Gastroesophageal sphincter (tissue), 4 donors: ENCODE data around the gene MEOX2. TPM values are rescaled to one million over a fixed set of nuclear protein-coding genes. Genes with fewer than 3 reads are reported as not detected.

Experiments used
- ATAC-seq: fragments of 150-250 bp; one replicate; pipeline ENCODE4 v1.9.1; 2016; ENCODE audit warnings: mild to moderate bottlenecking, moderate library complexity
- H3K27ac ChIP-seq, 4 donors: fragments of 200-600 bp; sonication (generic) in 3 of 4; 1 replicate in 3 of 4; 2 replicates in 1 of 4; pipeline ENCODE4 v1.5.1; 2016 to 2019
- H3K27me3 ChIP-seq: fragments of 200-600 bp; sonication (generic); one replicate; pipeline ENCODE4 v1.5.1; 2019
- H3K36me3 ChIP-seq, 2 donors: fragments of 200-600 bp; sonication (generic); one replicate each; pipeline ENCODE4 v1.5.1; 2019; ENCODE audit warnings: control low read depth in 1 of 2
- H3K4me1 ChIP-seq, 3 donors: fragments of 200-600 bp; sonication (generic); 1 replicate in 2 of 3; 2 replicates in 1 of 3; pipeline ENCODE4 v1.5.1; 2016 to 2019; ENCODE audit warnings: control low read depth in 2 of 3
- H3K4me3 ChIP-seq, 2 donors: fragments of 200-600 bp; sonication (generic); one replicate each; pipeline ENCODE4 v1.5.1; 2019; ENCODE audit warnings: mild to moderate bottlenecking in 1 of 2, moderate library complexity in 1 of 2
- H3K9me3 ChIP-seq, 3 donors: fragments of 200-600 bp; sonication (generic); one replicate each; pipeline ENCODE4 v1.5.1; 2017 to 2019; ENCODE audit warnings: control low read depth in 2 of 3
- CTCF ChIP-seq, 4 experiments: fragments of 200-600 bp in 2 of 4; fragments of 450-650 bp in 2 of 4; sonication (generic) in 1 of 4; IDR thresholded peaks; one replicate each; pipeline ENCODE4 v1.5.1; 2017 to 2019; ENCODE audit warnings: antibody characterized with exemption in 4 of 4, mild to moderate bottlenecking in 2 of 4, moderate library complexity in 2 of 4
- EP300 ChIP-seq: sonication (generic); formaldehyde crosslinking; IDR thresholded peaks from one replicate; pipeline ENCODE4 v1.6.1; 2017; ENCODE audit warnings: antibody characterized with exemption, mild to moderate bottlenecking
- POLR2A ChIP-seq, 2 donors: fragments of 450-650 bp; IDR thresholded peaks; one replicate each; pipeline ENCODE4 v1.6.1; 2017; ENCODE audit warnings: antibody characterized with exemption in 2 of 2, mild to moderate bottlenecking in 2 of 2, moderate library complexity in 1 of 2
- POLR2AphosphoS5 ChIP-seq: sonication (generic); formaldehyde crosslinking; IDR thresholded peaks from one replicate; pipeline ENCODE4 v1.6.1; 2017; ENCODE audit warnings: antibody characterized with exemption
- WGBS, 2 donors: methylation state at CpG; one replicate each; pipeline ENCODE4 v1.1.5; 2018; ENCODE audit warnings: low coverage in 1 of 2; 5-methylcytosine and 5-hydroxymethylcytosine counted together
- total RNA-seq, 4 donors: library from RNA; depleted of rRNA; stranded (reverse); fragments of >200 nt; gene quantifications; one replicate each; pipeline ENCODE4 v1.1.0, GENCODE V29; 2016

The MEOX2 gene
- total RNA-seq, 4 donors from 2014 or later, result 4.5 to 28.7 (median 12.5) TPM

DNA sequence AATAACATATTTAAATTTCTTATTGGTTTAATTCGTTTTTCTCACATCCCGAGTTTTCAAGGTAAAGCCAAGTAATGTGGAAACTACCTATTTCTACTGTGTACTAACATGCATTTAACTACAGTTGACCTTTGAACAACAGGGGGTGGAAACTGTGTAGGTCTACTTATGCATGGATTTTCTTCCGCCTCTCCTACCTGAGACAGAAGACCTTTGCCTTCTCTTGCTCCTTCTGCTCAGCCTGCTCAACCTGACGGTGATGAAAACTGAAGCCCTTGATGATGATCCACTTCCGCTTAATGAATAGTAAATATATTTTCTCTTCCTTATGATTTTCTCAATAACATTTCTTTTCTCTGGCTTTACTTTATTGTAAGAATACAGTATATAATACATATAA, 18.5 kb downstream of the MEOX2 start:
- Histone ChIP-seq H3K4me3 (no peak overlapping the region), H3K27me3 (no peaks in the 10 kb centered on the region), H3K9me3 (no peaks in the 10 kb centered on the region), H3K27ac (no peak overlapping the region), H3K36me3 (no peaks in the 10 kb centered on the region), H3K4me1 (peaks cover 0 to 6% (median 0%) of the 10 kb centered on the region in 3 donors)
- TF ChIP-seq POLR2A (IDR thresholded peaks at IDR 0.05) (no peak), POLR2AphosphoS5 (no peak), EP300 (no peak), CTCF (IDR thresholded peaks at IDR 0.05) (no peak)
- WGBS, 2 donors, result 93 to 95% methylated on average over 5 of the region's 5 CpGs
- ATAC-seq, result no peak

GRCh38 chr7:15662451-15662850, 24.0 kb downstream of the MEOX2 start:
- Histone ChIP-seq H3K4me1 (peaks cover 0 to 6% (median 0%) of the 10 kb centered on the region in 3 donors), H3K27me3 (no peaks in the 10 kb centered on the region), H3K27ac (no peak overlapping the region), H3K4me3 (no peak overlapping the region), H3K36me3 (no peaks in the 10 kb centered on the region), H3K9me3 (no peaks in the 10 kb centered on the region)
- no peak for TF ChIP-seq POLR2AphosphoS5
- TF ChIP-seq EP300, result no peak
- no peak for TF ChIP-seq CTCF (IDR thresholded peaks at IDR 0.05)
- TF ChIP-seq POLR2A (IDR thresholded peaks at IDR 0.05), result no peak
- 41 to 50% methylated on average over 1 of the region's 1 CpG for WGBS, 2 donors
- ATAC-seq, result no peak

DNA sequence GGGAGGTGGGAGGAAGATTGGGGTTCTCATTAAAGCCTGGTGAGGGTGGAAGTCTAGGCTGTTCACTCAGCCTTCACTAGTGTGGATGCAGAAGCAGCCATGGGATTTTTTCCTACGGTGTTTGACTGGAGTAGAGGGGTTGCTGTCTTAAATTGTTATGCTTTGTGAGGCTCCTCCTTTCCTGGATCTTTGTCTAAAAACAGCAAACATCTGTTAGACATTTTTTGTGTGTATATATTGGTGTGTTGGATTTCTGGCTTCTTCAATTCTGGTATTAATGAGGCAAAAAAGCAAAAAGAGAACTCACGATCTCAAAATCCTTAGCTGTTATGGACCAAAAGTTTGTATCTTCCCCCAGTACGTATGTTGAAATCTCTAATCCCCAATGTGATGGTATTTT, 28.2 kb downstream of the MEOX2 start:
- Histone ChIP-seq H3K27me3 (no peaks in the 10 kb centered on the region), H3K9me3 (no peaks in the 10 kb centered on the region), H3K36me3 (no peaks in the 10 kb centered on the region), H3K4me3 (no peak overlapping the region), H3K4me1 (no peaks in the 10 kb centered on the region), H3K27ac (no peak overlapping the region)
- TF ChIP-seq POLR2A (IDR thresholded peaks at IDR 0.05) (no peak), CTCF (IDR thresholded peaks at IDR 0.05) (no peak), EP300 (no peak), POLR2AphosphoS5 (no peak)
- no peak for ATAC-seq
- WGBS, 2 donors, result 43 to 48% methylated on average over 3 of the region's 3 CpGs

DNA sequence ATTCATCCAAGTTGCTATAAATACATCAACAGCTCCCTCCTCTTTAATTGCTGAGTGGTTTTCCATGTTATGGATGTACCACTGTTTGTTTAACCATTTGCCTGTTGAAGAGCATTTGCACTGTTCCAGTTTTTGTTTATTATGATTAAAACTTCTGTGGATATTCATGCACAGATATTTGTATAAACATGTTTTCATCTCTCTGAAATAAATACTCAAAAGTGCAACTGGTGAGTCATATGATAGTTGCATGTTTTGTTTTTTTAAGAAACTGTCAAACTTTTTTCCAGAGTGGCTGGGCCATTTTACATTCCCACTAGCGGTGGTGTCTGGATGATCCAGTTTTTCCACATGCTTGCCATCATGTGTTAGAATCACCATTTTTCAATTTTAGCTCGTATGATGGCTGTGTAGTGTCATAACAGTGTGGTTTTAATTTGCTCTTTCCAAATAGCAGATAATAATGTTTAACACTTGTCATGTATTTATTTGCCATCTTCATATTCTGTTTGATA, 33.6 kb downstream of the MEOX2 start:
- Histone ChIP-seq H3K4me3 (no peak overlapping the region), H3K36me3 (no peaks in the 10 kb centered on the region), H3K9me3 (no peaks in the 10 kb centered on the region), H3K27ac (no peak overlapping the region), H3K27me3 (no peaks in the 10 kb centered on the region), H3K4me1 (peaks cover 0 to 12% (median 0%) of the 10 kb centered on the region in 3 donors)
- TF ChIP-seq CTCF (IDR thresholded peaks at IDR 0.05) (peak in 1 of 4 experiments; percentile 11), POLR2AphosphoS5 (no peak), POLR2A (IDR thresholded peaks at IDR 0.05) (no peak), EP300 (no peak)
- 35 to 44% methylated on average over 2 of the region's 2 CpGs for WGBS, 2 donors
- no peak for ATAC-seq

DNA sequence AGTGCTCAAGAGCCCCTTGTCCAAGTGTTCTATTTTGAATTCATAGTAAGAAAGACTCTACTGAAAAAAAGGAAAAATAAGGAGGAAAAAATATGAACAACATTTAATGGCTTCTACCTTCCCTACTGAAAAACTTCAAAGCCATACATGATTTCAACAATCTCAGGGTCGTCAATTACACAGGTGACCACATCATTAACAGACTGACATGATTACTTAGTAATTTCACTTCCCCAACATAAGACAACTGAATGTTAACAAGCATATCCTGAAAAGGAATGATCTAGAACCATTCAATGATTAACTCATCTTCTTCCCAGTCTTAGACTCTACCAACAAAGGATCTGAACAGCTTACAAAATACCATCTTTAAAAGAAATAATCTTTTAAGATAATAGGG, 34.8 kb downstream of the MEOX2 start:
- WGBS, 2 donors, result 81 to 90% methylated on average over 1 of the region's 1 CpG
- TF ChIP-seq EP300, result no peak

More for the DNA sequence above, 34.8 kb downstream of the MEOX2 start:
- peaks cover 0 to 12% (median 0%) of the 10 kb centered on the region in 3 donors for H3K4me1 ChIP-seq
- no peak for ATAC-seq
- H3K36me3 ChIP-seq, result no peaks in the 10 kb centered on the region
- no peak overlapping the region for H3K4me3 ChIP-seq
- no peaks in the 10 kb centered on the region for H3K9me3 ChIP-seq
- H3K27ac ChIP-seq, result no peak overlapping the region
- H3K27me3 ChIP-seq, result no peaks in the 10 kb centered on the region
